Activated CD4-positive, alpha-beta T cell treated with anti-CD3 and anti-CD28 coated beads, Interleukin-2, Interleukin-6, amounts not matched to agents 100 ng/mL and 50 ng/mL, durations not matched to agents 16 hours and 8 hours (primary cell): ENCODE data around the gene ARMC7.
"Not testable (repeated sequence)": the region's sequence is repeated elsewhere in the genome, so short reads cannot be mapped to it uniquely, and the experiment has no call there.

Source experiments
- DNase-seq: peaks from one replicate; pipeline ENCODE4 v3.0.0-alpha.2; 2020

Gene ARMC7

DNA sequence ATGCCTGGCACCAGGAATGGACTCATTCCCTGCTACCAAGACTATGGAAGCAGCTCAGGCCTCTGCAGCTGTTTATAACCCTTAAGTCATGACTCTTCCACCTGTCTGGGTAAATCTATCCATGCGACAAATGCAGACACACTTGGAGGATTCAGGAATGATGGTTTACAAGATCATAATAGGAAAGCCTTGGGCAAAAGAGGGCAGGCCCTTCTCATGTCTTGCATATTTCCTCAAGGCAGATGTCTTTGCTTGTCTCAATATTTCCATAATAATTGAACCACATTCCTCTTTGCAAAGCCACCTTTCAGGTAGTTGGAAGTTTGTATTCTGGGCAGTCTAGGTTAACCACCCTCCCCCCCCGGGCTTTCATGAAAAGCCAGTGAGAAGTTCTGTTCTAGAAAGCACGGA is 45.4 kb downstream of the ARMC7 start:
- DNase-seq, result no peak

DNA sequence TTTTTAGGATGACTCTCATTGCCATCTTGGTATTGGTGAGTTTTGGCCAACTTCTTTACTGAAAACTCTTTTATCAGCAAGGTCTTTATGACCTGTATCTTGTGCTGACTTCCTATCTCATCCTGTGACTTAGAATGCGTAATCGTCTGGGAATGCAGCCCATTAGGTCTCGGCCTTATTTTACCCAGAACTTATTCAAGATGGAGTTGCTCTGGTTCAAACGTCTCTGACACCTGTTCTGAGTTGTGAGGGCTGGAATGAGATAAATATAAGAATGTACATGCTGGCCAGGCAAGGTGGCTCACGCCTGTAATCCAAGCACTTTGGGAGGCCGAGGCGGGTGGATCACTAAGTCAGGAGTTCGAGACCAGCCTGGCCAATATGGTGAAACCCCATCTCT is 48.7 kb downstream of the ARMC7 start:
- not testable (repeated sequence) for DNase-seq

DNA sequence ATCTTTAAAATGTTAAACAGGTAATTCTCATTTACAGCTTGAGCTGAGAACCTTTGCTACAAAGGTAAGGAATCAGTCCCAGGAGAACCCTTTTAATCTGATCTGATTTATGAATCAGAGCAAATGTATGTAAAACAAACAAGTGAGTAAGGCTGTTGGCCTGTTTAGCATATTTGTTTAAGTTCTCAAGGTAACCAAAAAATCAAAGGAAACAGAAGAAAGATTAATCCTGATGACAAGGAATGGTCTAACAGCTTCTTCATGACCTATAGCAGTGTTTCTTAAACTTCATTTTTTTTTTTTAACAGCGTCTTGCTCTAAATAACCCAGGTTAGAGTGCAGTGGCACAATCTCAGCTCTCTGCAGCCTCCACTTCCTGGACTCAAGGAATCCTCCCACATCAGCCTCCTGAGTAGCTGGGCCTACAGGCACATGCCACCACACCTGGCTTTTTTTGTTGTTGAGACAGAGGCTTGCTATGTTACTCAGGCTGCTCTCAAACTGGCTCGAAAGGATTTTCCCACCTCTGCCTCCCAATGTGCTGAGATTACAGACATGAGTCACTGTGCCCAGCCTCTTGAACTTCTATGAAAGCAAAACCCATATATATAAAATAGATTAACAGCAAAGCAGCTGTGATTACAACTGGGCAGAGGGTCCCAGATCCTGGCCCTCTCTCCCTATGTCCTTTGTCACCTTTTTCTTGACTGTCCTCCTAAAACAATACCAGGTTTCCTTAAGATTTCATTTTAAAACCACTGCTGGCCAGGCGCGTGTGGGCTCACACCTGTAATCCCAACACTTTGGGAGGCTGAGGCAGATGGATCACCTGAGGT is 49.6 kb downstream of the ARMC7 start:
- DNase-seq, result no peak

GRCh38 chr17:75160211-75160610 is 50.4 kb downstream of the ARMC7 start:
- no peak for DNase-seq

- no peak for DNase-seq
Measured at GRCh38 chr17:75163074-75163473, 53.3 kb downstream of the ARMC7 start.

GRCh38 chr17:75164606-75165005 is 54.8 kb downstream of the ARMC7 start:
- DNase-seq, result not testable (repeated sequence)

GRCh38 chr17:75168998-75169397 is 59.2 kb downstream of the ARMC7 start:
- no peak for DNase-seq

- no peak for DNase-seq
Measured at GRCh38 chr17:75173526-75173925, 63.8 kb downstream of the ARMC7 start.

DNA sequence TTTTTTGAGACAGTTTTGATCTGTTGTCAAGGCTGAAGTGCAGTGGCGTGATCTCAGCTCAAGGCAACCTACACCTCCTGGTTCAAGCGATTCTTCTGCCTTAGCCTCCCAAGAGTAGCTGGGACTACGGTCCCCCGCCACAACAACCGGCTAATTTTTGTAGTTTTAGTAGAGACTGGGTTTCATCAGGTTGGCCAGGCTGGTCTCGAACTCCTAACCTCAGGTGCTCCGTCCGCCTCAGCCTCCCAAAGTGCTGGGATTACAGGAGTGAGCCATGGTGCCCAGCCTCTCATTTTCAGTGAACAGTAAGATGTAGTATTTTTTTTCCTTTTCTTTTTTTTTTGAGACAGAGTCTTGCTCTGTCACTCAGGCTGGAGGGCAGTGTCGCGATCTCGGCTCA is 65.2 kb downstream of the ARMC7 start:
- DNase-seq, result no peak

DNA sequence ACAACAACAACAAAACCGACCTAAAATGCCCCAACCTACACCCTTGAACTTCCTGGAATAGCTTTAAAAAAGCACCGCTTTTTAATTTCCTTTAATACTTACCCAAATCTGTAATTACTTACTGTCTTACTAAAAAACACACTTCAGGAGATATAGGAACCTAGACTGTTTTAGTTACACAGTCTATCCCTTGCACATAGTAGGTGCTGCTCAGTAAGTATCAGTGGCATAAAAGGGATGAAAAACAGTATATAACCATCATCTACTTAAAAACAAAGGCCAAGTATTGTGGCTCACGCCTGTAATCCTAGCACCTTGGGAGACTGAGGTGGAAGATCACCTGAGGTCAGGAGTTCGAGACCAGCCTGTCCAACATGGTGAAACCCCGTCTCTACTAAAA is 66.9 kb downstream of the ARMC7 start:
- no peak for DNase-seq

DNA sequence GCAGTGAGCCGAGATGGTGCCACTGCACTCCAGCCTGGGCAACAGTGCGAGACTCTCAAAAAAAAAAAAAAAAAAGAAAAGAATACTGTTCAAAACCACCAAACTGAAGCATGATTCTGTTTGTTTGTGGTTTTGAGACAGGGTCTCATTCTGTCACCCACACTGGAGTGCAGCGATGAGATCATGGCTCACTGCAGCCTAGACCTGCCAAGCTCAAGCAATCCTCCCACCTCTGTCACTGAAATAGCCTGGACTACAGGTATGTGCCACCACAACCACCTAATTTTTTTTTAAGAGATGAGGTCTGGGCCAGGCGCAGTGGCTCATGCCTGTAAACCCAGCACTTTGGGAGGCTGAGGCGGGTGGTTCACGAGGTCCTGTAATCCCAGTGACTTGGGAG is 68.7 kb downstream of the ARMC7 start:
- DNase-seq, result no peak
